GM13977 (cell line): Measurements from ENCODE around the gene SYDE1.

Experiments used
- DNase-seq: peaks from one replicate; pipeline ENCODE4 v3.0.0; 2012; ENCODE audit warnings: low spot score
- CTCF ChIP-seq: IDR thresholded peaks from 2 replicates; pipeline ENCODE4 v1.5.1; 2012; ENCODE audit warnings: mild to moderate bottlenecking, control low read depth; ENCODE audit not compliant: insufficient read depth; ENCODE audit errors: extremely low read depth, missing control alignments
- in situ Hi-C: fragments of 300-500 bp; cut with MboI; formaldehyde crosslinking; loops from one replicate; pipeline ENCODE4 v1.12.0; 2022; ENCODE audit warnings: low sequenced_read_pairs, low pct_unique_long_range_greater_than_20kb, mixed read lengths, inconsistent platforms; ENCODE audit not compliant: unreplicated experiment

SYDE1 gene

GRCh38 chr19:15120135-15121026, 13.2 kb downstream of the SYDE1 start:
- in situ Hi-C loops, result no loop called here
- no peak for DNase-seq
- TF ChIP-seq CTCF, result no peak

GRCh38 chr19:15122331-15123030, 15.3 kb downstream of the SYDE1 start:
- no peak for DNase-seq
- in situ Hi-C loops, result no loop called here
- no peak for TF ChIP-seq CTCF

GRCh38 chr19:15123031-15123890, 16.1 kb downstream of the SYDE1 start:
- TF ChIP-seq CTCF, result no peak
- no peak for DNase-seq
- in situ Hi-C loops, result no loop called here

- no peak for DNase-seq
- TF ChIP-seq CTCF, result no peak
- in situ Hi-C loops, result no loop called here
Measured at GRCh38 chr19:15123900-15124299, 16.7 kb downstream of the SYDE1 start.

- in situ Hi-C loops, result no loop called here
- no peak for DNase-seq
- TF ChIP-seq CTCF, result no peak
Measured at GRCh38 chr19:15124572-15125231, 17.5 kb downstream of the SYDE1 start.
